ENCODE results near the gene YBX2. TPM values are rescaled to one million over a fixed set of nuclear protein-coding genes. Genes with fewer than 3 reads are reported as not detected.

YBX2 gene
- total and polyA plus RNA-seq, 8 donors: 0.43 to 72.4 (median 1.3) TPM; not detected in 1

DNA sequence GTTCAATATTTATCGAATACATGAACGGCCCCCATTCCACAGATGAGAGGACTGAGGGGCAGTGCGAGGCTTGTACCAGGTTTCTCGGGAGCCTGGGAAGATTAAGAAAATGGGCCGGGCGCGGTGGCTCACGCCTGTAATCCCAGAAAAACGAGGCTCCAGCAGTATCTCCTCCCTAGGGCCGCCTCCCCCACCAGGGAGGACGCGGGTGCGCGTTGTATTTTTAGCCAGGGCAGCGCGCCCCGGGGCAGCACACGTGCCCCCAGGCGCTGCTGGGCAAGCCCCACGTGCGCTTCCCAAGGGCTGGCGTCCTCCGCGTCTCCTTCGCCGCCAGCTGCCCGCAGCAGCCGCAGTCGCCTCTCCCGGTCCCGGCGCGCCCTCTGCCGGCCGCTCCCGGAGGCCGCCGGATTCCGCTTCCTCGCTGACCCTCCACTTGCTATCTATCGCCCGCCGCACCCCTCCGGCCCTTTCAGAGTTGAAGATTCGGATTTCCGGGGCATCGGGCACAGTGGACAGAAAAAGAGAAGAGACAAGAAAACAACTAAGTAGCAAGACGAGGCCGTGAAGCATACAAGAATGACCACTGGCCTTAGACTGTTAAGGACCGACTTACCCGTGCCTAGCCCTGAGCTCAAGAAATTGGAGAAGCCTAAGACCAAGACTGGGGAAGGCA, 1.9 kb upstream of the YBX2 start:
- intact Hi-C loops (cut with DNase I; ENCODE audit: low total_unique reads): no loop called here

GRCh38 chr17:7295230-7296180, 1.1 kb upstream of the YBX2 start:
- no peak for TF ChIP-seq EP300 (IDR thresholded peaks at IDR 0.05)
- TF ChIP-seq, protein P1, sequence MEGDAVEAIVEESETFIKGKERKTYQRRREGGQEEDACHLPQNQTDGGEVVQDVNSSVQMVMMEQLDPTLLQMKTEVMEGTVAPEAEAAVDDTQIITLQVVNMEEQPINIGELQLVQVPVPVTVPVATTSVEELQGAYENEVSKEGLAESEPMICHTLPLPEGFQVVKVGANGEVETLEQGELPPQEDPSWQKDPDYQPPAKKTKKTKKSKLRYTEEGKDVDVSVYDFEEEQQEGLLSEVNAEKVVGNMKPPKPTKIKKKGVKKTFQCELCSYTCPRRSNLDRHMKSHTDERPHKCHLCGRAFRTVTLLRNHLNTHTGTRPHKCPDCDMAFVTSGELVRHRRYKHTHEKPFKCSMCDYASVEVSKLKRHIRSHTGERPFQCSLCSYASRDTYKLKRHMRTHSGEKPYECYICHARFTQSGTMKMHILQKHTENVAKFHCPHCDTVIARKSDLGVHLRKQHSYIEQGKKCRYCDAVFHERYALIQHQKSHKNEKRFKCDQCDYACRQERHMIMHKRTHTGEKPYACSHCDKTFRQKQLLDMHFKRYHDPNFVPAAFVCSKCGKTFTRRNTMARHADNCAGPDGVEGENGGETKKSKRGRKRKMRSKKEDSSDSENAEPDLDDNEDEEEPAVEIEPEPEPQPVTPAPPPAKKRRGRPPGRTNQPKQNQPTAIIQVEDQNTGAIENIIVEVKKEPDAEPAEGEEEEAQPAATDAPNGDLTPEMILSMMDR (IDR thresholded peaks at IDR 0.05): no peak
- TF ChIP-seq POLR2A (IDR thresholded peaks at IDR 0.05): no peak
- no peak for TF ChIP-seq POLR2AphosphoS5 (IDR thresholded peaks at IDR 0.05)
- Histone ChIP-seq H3K36me3 (no peaks in the 10 kb centered on the region), H3K27ac (peak overlapping the region; percentile 26 to 68 (median 57)), H3K27me3 (peaks cover 0 to 78% (median 28%) of the 10 kb centered on the region in 3 donors), H3K4me3 (peak overlapping the region; percentile 32 to 50 (median 34)), H3K4me1 (peaks cover 31 to 51% (median 44%) of the 10 kb centered on the region in 4 donors), H3K9me3 (no peaks in the 10 kb centered on the region)
- no peak for DNase-seq
- intact Hi-C loops (cut with DNase I; ENCODE audit: low total_unique reads): no loop called here
- WGBS, 5 donors: 52 to 65% (median 57%) methylated on average over 42 of the region's 42 CpGs

More for the DNA sequence above, 1.9 kb upstream of the YBX2 start:
- Histone ChIP-seq H3K9me3 (no peaks in the 10 kb centered on the region), H3K36me3 (no peaks in the 10 kb centered on the region), H3K4me3 (peak overlapping the region; percentile 2 to 25 (median 14)), H3K4me1 (peaks cover 31 to 51% (median 44%) of the 10 kb centered on the region in 4 donors), H3K27me3 (peaks cover 0 to 70% (median 28%) of the 10 kb centered on the region in 3 donors), H3K27ac (peak overlapping the region in 4 of 5 donors; percentile 0 to 68 (median 51))
- peak in 2 of 3 donors; percentile 64 to 76 for TF ChIP-seq POLR2AphosphoS5 (IDR thresholded peaks at IDR 0.05)
- no peak for TF ChIP-seq EP300 (IDR thresholded peaks at IDR 0.05)
- TF ChIP-seq, protein P1 (IDR thresholded peaks at IDR 0.05): peak in 5 of 7 experiments; percentile 84 to 97 (median 94)
- peak; percentile 85 to 95 for DNase-seq
- 2 to 8% (median 2%) methylated on average over 31 to 51 of the region's 51 CpGs for WGBS, 5 donors

DNA sequence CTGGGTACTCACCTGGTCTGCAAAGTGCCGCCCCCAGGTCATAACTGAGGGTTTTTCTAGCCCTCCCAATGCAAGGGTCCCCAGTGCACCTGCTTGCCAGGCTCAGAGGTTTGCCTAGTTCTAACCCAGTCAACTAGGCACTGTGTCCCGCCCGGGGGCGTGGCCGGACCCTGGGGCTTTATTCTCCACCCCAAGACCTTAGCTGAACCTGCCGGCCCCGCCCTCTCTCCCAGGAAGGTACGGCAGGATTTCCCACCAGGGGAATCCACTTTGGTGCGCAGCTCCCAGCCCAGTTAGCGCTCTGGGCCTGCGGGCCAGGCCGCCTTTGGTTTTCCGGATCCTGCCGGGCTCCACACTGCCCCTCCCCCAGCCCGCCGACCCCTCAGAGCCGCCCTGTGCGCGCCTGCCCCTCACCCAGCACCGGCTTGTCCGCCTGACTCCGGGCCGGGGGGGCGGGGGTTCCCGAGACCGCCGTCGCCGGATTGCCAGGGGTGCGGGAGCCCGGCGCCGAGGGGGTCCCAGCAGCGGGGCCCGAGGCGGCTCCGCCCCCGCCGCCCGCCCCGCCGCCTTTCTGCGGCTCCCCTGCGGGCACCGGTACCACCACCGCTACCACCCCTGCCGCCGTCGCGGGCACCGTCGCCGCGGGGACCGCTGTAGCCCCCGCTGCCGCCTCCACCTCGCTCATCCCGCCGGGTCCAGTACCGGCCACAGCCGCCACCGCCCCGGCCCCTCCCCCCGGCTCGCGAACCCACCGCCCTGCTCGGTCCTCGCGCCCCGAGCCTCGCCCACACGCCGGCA, 424 bp downstream of the YBX2 start:
- TF ChIP-seq POLR2AphosphoS5 (IDR thresholded peaks at IDR 0.05) (no peak), POLR2A (IDR thresholded peaks at IDR 0.05) (no peak), EP300 (IDR thresholded peaks at IDR 0.05) (no peak)
- TF ChIP-seq, protein P1 (IDR thresholded peaks at IDR 0.05): no peak
- Histone ChIP-seq H3K27me3 (peaks cover 0 to 92% (median 28%) of the 10 kb centered on the region in 3 donors), H3K9me3 (no peaks in the 10 kb centered on the region), H3K4me3 (peak overlapping the region; percentile 32 to 50 (median 34)), H3K4me1 (peaks cover 31 to 51% (median 44%) of the 10 kb centered on the region in 4 donors), H3K27ac (peak overlapping the region in 1 of 5 donors; percentile 68), H3K36me3 (no peaks in the 10 kb centered on the region)
- 4 to 15% (median 8%) methylated on average over 9 to 71 of the region's 75 CpGs for WGBS, 5 donors
- peak; percentile 61 to 74 for DNase-seq
- intact Hi-C loops (cut with DNase I; ENCODE audit: low total_unique reads): no loop called here
